ENCODE measurements around the gene ARFIP1.

ARFIP1 gene

GRCh38 chr4:152946446-152946845 lies 166.7 kb downstream of the ARFIP1 start:
- CTCF ChIA-PET = no interaction called here
- Histone ChIP-seq H3K36me3 (ENCODE audit: control insufficient read depth in 2 of 2, insufficient read depth in 1 of 2, low read length in 2 of 2) (no peaks in the 10 kb centered on the region), H3K4me3 (ENCODE audit: low read depth, low read length) (no peak overlapping the region), H3K27ac (ENCODE audit: extremely low read depth, low read depth, low read length) (no peak overlapping the region), H3K4me1 (ENCODE audit: control insufficient read depth, insufficient read depth, low read length) (no peaks in the 10 kb centered on the region), H3K9me3 (ENCODE audit: control insufficient read depth, insufficient read depth, low read depth, low read length) (no peaks in the 10 kb centered on the region)
- no peak for TF ChIP-seq BCL11B (tag by site-specific recombination; IDR thresholded peaks at IDR 0.05; ENCODE audit: low read depth)
- TF ChIP-seq HIC1 (tag by site-specific recombination; IDR thresholded peaks at IDR 0.05) = no peak
- TF ChIP-seq GLIS2 (tag by site-specific recombination; IDR thresholded peaks at IDR 0.05) = no peak
- TF ChIP-seq IKZF3 (tag by site-specific recombination; IDR thresholded peaks at IDR 0.05) = no peak
- TF ChIP-seq ZNF610 (tag by site-specific recombination; IDR thresholded peaks at IDR 0.05; ENCODE audit: borderline replicate concordance) = no peak
- TF ChIP-seq ZNF585B (tag by site-specific recombination; IDR thresholded peaks at IDR 0.05) = no peak
- no peak for TF ChIP-seq ZNF366 (tag by site-specific recombination; conservative IDR thresholded peaks at IDR 0.05)
- TF ChIP-seq ZBTB10 (tag by site-specific recombination; IDR thresholded peaks at IDR 0.05) = no peak
- TF ChIP-seq ZNF449 (tag by site-specific recombination; IDR thresholded peaks at IDR 0.05) = no peak
- TF ChIP-seq FEZF1 (tag by site-specific recombination; IDR thresholded peaks at IDR 0.05) = no peak
- no peak for TF ChIP-seq ZNF324 (tag by site-specific recombination; IDR thresholded peaks at IDR 0.05)
- TF ChIP-seq ZNF785 (tag by site-specific recombination; IDR thresholded peaks at IDR 0.05) = no peak
- TF ChIP-seq ZNF48 (tag by site-specific recombination; IDR thresholded peaks at IDR 0.05) = no peak
- TF ChIP-seq ZNF521 (tag by site-specific recombination; IDR thresholded peaks at IDR 0.05) = no peak
- TF ChIP-seq ZBTB11 (tag by site-specific recombination; conservative IDR thresholded peaks at IDR 0.05; ENCODE audit: low read depth) = no peak
- no peak for TF ChIP-seq ZNF18 (tag by site-specific recombination; IDR thresholded peaks at IDR 0.05)
- no peak for TF ChIP-seq ZNF791 (tag by site-specific recombination; IDR thresholded peaks at IDR 0.05)
- no peak for TF ChIP-seq ZSCAN23 (tag by site-specific recombination; IDR thresholded peaks at IDR 0.05)
- POLR2A ChIA-PET = no interaction called here
